WERI-Rb-1 (cell line): ENCODE measurements around the gene PROC.

Experiments
- DNase-seq: peaks from one replicate; pipeline ENCODE4 v3.0.0-alpha.2; 2020
- H3K27ac ChIP-seq: fragments of 250-450 bp; sonication (Bioruptor Pico); 2 replicates; pipeline ENCODE4 v1.5.1; 2020; ENCODE audit warnings: mild to moderate bottlenecking, moderate library complexity
- H3K27me3 ChIP-seq: fragments of 250-450 bp; sonication (Bioruptor Pico); 2 replicates; pipeline ENCODE4 v1.5.1; 2021; ENCODE audit warnings: mild to moderate bottlenecking, low read depth, moderate library complexity; ENCODE audit not compliant: insufficient read depth, severe bottlenecking
- H3K36me3 ChIP-seq: fragments of 250-450 bp; sonication (Bioruptor Pico); 2 replicates; pipeline ENCODE4 v1.5.1; 2020; ENCODE audit warnings: mild to moderate bottlenecking, moderate library complexity
- H3K4me3 ChIP-seq: 2 replicates; pipeline ENCODE4 v1.5.1; 2011; ENCODE audit warnings: low read depth, mild to moderate bottlenecking, control low read depth, low read length
- H3K9me3 ChIP-seq: fragments of 250-450 bp; sonication (Bioruptor Pico); 2 replicates; pipeline ENCODE4 v1.5.1; 2021; ENCODE audit warnings: mild to moderate bottlenecking, moderate library complexity; ENCODE audit not compliant: severe bottlenecking
- CTCF ChIP-seq: IDR thresholded peaks from 2 replicates; pipeline ENCODE4 v1.5.1; 2011; ENCODE audit warnings: low read depth, mild to moderate bottlenecking, control low read depth, inconsistent platforms, low read length

PROC gene

GRCh38 chr2:127418300-127419111, at the start of gene PROC:
Gene PROC (plus strand): TSS chr2:127418427. CDS start chr2:127419943, 1,516 bp downstream.
- Histone ChIP-seq H3K4me3 (no peak within 1 kb of the TSS), H3K9me3 (peaks cover 1% of the 10 kb centered on the region), H3K27me3 (peaks cover 10% of the 10 kb centered on the region), H3K27ac (no peak within 1 kb of the TSS), H3K36me3 (no peaks in the 10 kb centered on the region; the same call in 1 of the 2 replicates)
- TF ChIP-seq CTCF: no peak
- no peak for DNase-seq

DNA sequence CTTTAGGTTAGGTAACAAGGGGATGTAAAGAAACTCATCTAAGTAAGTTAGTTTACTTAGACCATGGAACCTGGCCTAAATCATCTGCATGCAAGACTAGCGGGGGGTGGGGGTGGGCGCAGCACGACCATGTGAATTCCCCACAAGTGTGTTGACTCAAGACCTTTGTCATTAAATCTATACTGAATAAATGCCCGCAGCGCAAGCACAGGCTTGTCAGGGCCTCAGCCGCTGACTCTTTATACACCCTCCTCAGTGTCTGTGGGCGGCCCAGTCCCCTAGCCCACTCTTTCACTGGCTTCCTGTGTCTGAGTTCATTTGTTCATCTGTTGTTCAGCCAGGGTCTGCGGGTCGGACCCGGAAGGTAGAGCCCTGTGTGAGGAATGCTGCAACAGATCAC, 48.2 kb upstream of the PROC start:
- no peaks in the 10 kb centered on the region for H3K27me3 ChIP-seq
- DNase-seq: no peak
- no peak for TF ChIP-seq CTCF
- H3K36me3 ChIP-seq: no peaks in the 10 kb centered on the region
- H3K27ac ChIP-seq: no peak overlapping the region
- H3K4me3 ChIP-seq: no peak overlapping the region
- H3K9me3 ChIP-seq: no peaks in the 10 kb centered on the region

DNA sequence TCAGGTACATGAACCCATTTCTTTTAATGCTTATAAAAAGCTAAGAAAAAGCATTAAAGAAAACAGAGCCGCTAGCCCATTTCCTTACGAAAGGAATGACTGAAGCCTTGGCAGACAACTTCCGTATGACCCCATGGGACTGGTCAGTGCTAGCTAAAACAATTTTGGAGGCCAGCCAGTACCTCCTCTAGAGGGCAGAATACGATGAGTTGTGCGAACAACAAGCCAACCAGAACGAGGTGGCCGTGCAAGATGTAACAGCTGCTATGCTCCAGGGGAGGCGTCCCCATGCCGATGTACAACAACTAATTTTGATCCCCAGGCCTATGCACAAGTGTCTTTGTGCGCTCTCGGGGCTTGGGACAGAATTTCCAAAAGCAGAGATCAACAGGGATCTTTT, 47.2 kb upstream of the PROC start:
- TF ChIP-seq CTCF: no peak
- DNase-seq: no peak
- no peak overlapping the region for H3K27ac ChIP-seq
- H3K36me3 ChIP-seq: no peaks in the 10 kb centered on the region
- no peaks in the 10 kb centered on the region for H3K27me3 ChIP-seq
- no peak overlapping the region for H3K4me3 ChIP-seq
- no peaks in the 10 kb centered on the region for H3K9me3 ChIP-seq

DNA sequence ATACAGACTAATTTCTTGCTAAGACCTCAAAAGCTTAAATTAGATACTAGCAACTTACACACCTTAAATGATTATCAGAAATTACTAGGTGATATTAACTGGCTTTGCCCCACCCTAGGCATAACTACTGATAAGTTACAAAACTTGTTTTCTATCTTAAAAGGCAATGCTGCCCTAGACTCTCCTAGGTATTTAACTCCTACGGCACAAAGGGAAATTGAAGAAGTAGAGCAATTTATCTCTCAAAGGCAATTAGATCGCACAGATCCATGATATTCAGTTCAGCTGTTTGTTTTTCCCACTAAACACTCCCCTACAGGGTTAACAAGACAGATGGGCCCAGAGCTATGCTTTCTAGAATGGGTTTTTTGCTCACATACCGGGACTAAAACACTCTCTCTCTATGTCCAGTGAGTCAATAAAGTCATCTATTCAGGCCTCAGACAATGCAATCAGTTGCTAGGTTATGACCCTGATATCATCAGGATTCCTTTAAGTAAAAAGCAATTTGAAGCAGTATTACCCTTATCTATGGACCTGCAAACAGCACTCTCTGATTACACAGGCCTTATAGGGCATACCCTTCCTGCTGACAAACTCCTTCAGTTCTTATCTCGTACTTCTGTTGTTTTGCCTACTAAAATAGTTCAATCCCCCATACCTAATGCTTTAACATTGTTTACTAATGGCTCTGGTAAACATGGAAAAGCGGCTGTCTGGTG, 44.7 kb upstream of the PROC start:
- 0 out of 2 replicates have a peak, but pooled peaks cover 5% of the 10 kb centered on the region for H3K36me3 ChIP-seq
- TF ChIP-seq CTCF: no peak
- H3K4me3 ChIP-seq: no peak overlapping the region
- peaks cover 5% of the 10 kb centered on the region for H3K9me3 ChIP-seq
- DNase-seq: no peak
- H3K27me3 ChIP-seq: no peaks in the 10 kb centered on the region
- H3K27ac ChIP-seq: no peak overlapping the region

- DNase-seq: no peak
- Histone ChIP-seq H3K27me3 (no peaks in the 10 kb centered on the region), H3K9me3 (peaks cover 5% of the 10 kb centered on the region), H3K4me3 (no peak overlapping the region), H3K36me3 (0 out of 2 replicates have a peak, but pooled peaks cover 5% of the 10 kb centered on the region), H3K27ac (no peak overlapping the region)
- TF ChIP-seq CTCF: no peak
Measured at GRCh38 chr2:127376257-127376656, 42.0 kb upstream of the PROC start.
